ENCODE data around the gene IRX6. TPM values are rescaled to one million over a fixed set of nuclear protein-coding genes. Genes with fewer than 3 reads are reported as not detected.
A peak's percentile ranks its signal among the peaks of the same experiment; 100 is the strongest.

The IRX6 gene
- total RNA-seq, result 10 to 100 TPM in 2 of 4 donors, 1 to 10 TPM in 2; 6.1 to 11.6 (median 9.1) TPM

GRCh38 chr16:55323637-55324271 is at the start of gene IRX6:
TSS of gene IRX6 (plus strand) at chr16:55324203. CDS start at chr16:55325092, 889 bp downstream.
- 4% methylated on average over 21 of the region's 49 CpGs for WGBS
- peak; percentile 90 to 91 for DNase-seq (ENCODE audit: low spot score in 2 of 2)
- no peaks in the 10 kb centered on the region for H3K9me3 ChIP-seq
- peaks cover 54% of the 10 kb centered on the region for H3K27me3 ChIP-seq
- peak within 1 kb of the TSS; percentile 48 for H3K4me3 ChIP-seq
- peaks cover 4% of the 10 kb centered on the region for H3K36me3 ChIP-seq
- TF ChIP-seq CTCF (IDR thresholded peaks at IDR 0.05), result peak; percentile 10 to 61
- TF ChIP-seq EP300 (IDR thresholded peaks at IDR 0.05), result no peak
- no peak for TF ChIP-seq POLR2AphosphoS5 (IDR thresholded peaks at IDR 0.05)
- TF ChIP-seq POLR2A (IDR thresholded peaks at IDR 0.05), result no peak
- peaks cover 31% of the 10 kb centered on the region for H3K4me1 ChIP-seq
- H3K27ac ChIP-seq, result peak within 1 kb of the TSS; percentile 68

- H3K27ac ChIP-seq, result no peak overlapping the region
- H3K4me1 ChIP-seq, result peaks cover 11% of the 10 kb centered on the region
- no peaks in the 10 kb centered on the region for H3K27me3 ChIP-seq
- no peak overlapping the region for H3K4me3 ChIP-seq
- TF ChIP-seq CTCF (IDR thresholded peaks at IDR 0.05) (no peak), EP300 (IDR thresholded peaks at IDR 0.05) (no peak), POLR2AphosphoS5 (IDR thresholded peaks at IDR 0.05) (no peak), POLR2A (IDR thresholded peaks at IDR 0.05) (no peak)
- no peaks in the 10 kb centered on the region for H3K36me3 ChIP-seq
- H3K9me3 ChIP-seq, result no peaks in the 10 kb centered on the region
- 83% methylated on average over 5 of the region's 5 CpGs for WGBS
- DNase-seq (ENCODE audit: low spot score in 2 of 2), result no peak
Measured at GRCh38 chr16:55274391-55274790, 49.6 kb upstream of the IRX6 start.

- Histone ChIP-seq H3K36me3 (no peaks in the 10 kb centered on the region), H3K4me3 (no peak overlapping the region), H3K27ac (peak overlapping the region; percentile 29), H3K27me3 (no peaks in the 10 kb centered on the region), H3K4me1 (peaks cover 11% of the 10 kb centered on the region), H3K9me3 (no peaks in the 10 kb centered on the region)
- TF ChIP-seq CTCF (IDR thresholded peaks at IDR 0.05), result no peak
- no peak for TF ChIP-seq EP300 (IDR thresholded peaks at IDR 0.05)
- no peak for TF ChIP-seq POLR2AphosphoS5 (IDR thresholded peaks at IDR 0.05)
- no peak for TF ChIP-seq POLR2A (IDR thresholded peaks at IDR 0.05)
- 74% methylated on average over 3 of the region's 3 CpGs for WGBS
- DNase-seq (ENCODE audit: low spot score in 2 of 2), result no peak
Measured at GRCh38 chr16:55275167-55275566, 48.8 kb upstream of the IRX6 start.

GRCh38 chr16:55275869-55276268 is 48.1 kb upstream of the IRX6 start:
- WGBS, result 82% methylated on average over 5 of the region's 6 CpGs
- H3K27ac ChIP-seq, result no peak overlapping the region
- H3K4me3 ChIP-seq, result no peak overlapping the region
- H3K27me3 ChIP-seq, result peaks cover 3% of the 10 kb centered on the region
- no peaks in the 10 kb centered on the region for H3K36me3 ChIP-seq
- peaks cover 11% of the 10 kb centered on the region for H3K4me1 ChIP-seq
- no peak for DNase-seq (ENCODE audit: low spot score in 2 of 2)
- TF ChIP-seq POLR2A (IDR thresholded peaks at IDR 0.05) (no peak), CTCF (IDR thresholded peaks at IDR 0.05) (no peak), EP300 (IDR thresholded peaks at IDR 0.05) (no peak), POLR2AphosphoS5 (IDR thresholded peaks at IDR 0.05) (no peak)
- H3K9me3 ChIP-seq, result no peaks in the 10 kb centered on the region

GRCh38 chr16:55277536-55277935 is 46.5 kb upstream of the IRX6 start:
- Histone ChIP-seq H3K27ac (no peak overlapping the region), H3K4me1 (peaks cover 11% of the 10 kb centered on the region), H3K4me3 (no peak overlapping the region), H3K9me3 (no peaks in the 10 kb centered on the region), H3K36me3 (no peaks in the 10 kb centered on the region), H3K27me3 (peaks cover 3% of the 10 kb centered on the region)
- 80% methylated on average over 1 of the region's 1 CpG for WGBS
- no peak for DNase-seq (ENCODE audit: low spot score in 2 of 2)
- TF ChIP-seq EP300 (IDR thresholded peaks at IDR 0.05) (no peak), POLR2AphosphoS5 (IDR thresholded peaks at IDR 0.05) (no peak)
